Caki2 (cell line): ENCODE data around the gene RLBP1. TPM values are rescaled to one million over a fixed set of nuclear protein-coding genes. Genes with fewer than 3 reads are reported as not detected.

ENCODE experiments used
- DNase-seq: peaks from one replicate; pipeline ENCODE4 v3.0.0-alpha.2; 2015; ENCODE audit warnings: low read depth
- in situ Hi-C: cut with HindIII; loops from 2 replicates; pipeline ENCODE4 v1.10.0; 2016; ENCODE audit warnings: low sequenced_read_pairs, low pct_unique_long_range_greater_than_20kb, mixed read lengths
- total RNA-seq: library from RNA; depleted of rRNA; stranded (reverse); fragments of >200 nt; shearing (Covaris generic); gene quantifications from 2 replicates; pipeline ENCODE4 v1.2.3, GENCODE V29; 2014; ENCODE audit warnings: low replicate concordance

RLBP1 gene
- total RNA-seq, 1 experiment from 2014 or later, result not detected

- DNase-seq, result no peak
- in situ Hi-C loops, result no loop called here
Measured at GRCh38 chr15:89187301-89187985, 33.9 kb downstream of the RLBP1 start.

- no peak for DNase-seq
- in situ Hi-C loops, result no loop called here
Measured at GRCh38 chr15:89186803-89187202, 34.6 kb downstream of the RLBP1 start.

- in situ Hi-C loops, result no loop called here
- no peak for DNase-seq
Measured at GRCh38 chr15:89184886-89185526, 36.4 kb downstream of the RLBP1 start.

- in situ Hi-C loops, result no loop called here
- DNase-seq, result no peak
Measured at GRCh38 chr15:89184357-89184756, 37.0 kb downstream of the RLBP1 start.

- in situ Hi-C loops, result no loop called here
Measured at GRCh38 chr15:89179966-89180875, 41.2 kb downstream of the RLBP1 start.

GRCh38 chr15:89178307-89178977 lies 42.9 kb downstream of the RLBP1 start:
- in situ Hi-C loops, result no loop called here
- no peak for DNase-seq

More at GRCh38 chr15:89179966-89180875, 41.2 kb downstream of the RLBP1 start:
- DNase-seq, result no peak

- in situ Hi-C loops, result no loop called here
Measured at GRCh38 chr15:89177633-89178306, 43.6 kb downstream of the RLBP1 start.

GRCh38 chr15:89177116-89177515 lies 44.3 kb downstream of the RLBP1 start:
- in situ Hi-C loops, result no loop called here
- DNase-seq, result no peak

More at GRCh38 chr15:89177633-89178306, 43.6 kb downstream of the RLBP1 start:
- peak; percentile 59 for DNase-seq

- in situ Hi-C loops, result no loop called here
- DNase-seq, result no peak
Measured at GRCh38 chr15:89175617-89176191, 45.7 kb downstream of the RLBP1 start.

- DNase-seq, result no peak
- in situ Hi-C loops, result no loop called here
Measured at GRCh38 chr15:89174476-89174875, 46.9 kb downstream of the RLBP1 start.

GRCh38 chr15:89172921-89173320 lies 48.5 kb downstream of the RLBP1 start:
- in situ Hi-C loops, result no loop called here
- no peak for DNase-seq

- in situ Hi-C loops, result no loop called here
Measured at GRCh38 chr15:89171136-89172072, 50.0 kb downstream of the RLBP1 start.

GRCh38 chr15:89170364-89170763 lies 51.0 kb downstream of the RLBP1 start:
- in situ Hi-C loops, result no loop called here
- DNase-seq, result no peak

More at GRCh38 chr15:89171136-89172072, 50.0 kb downstream of the RLBP1 start:
- peak; percentile 33 for DNase-seq

GRCh38 chr15:89168316-89168833 lies 53.0 kb downstream of the RLBP1 start:
- in situ Hi-C loops, result no loop called here
- DNase-seq, result no peak

GRCh38 chr15:89167267-89168176 lies 53.9 kb downstream of the RLBP1 start:
- in situ Hi-C loops, result no loop called here
- DNase-seq, result peak; percentile 77
